K562 (cell line): ENCODE results near the gene RUVBL2. TPM values are rescaled to one million over a fixed set of nuclear protein-coding genes. Genes with fewer than 3 reads are reported as not detected.

ENCODE experiments used
- ATAC-seq: fragments of 200-7000 bp; cut with Tn5 transposase; 3 replicates; pipeline ENCODE4 v1.9.1; 2020; ENCODE audit warnings: moderate library complexity
- BruUV-seq: library from RNA; stranded (reverse); fragments of 400-500 nt; replicated peaks from 2 replicates; lab custom pipeline; 2021; lab: Mats Ljungman, UMichigan
- CTCF ChIA-PET: fragments of 300-600 bp; formaldehyde crosslinking; extraction: SDS; loops from one replicate; lab custom pipeline; 2021; ENCODE audit warnings: low intra/inter-chr PET ratio; lab: Yijun Ruan, JAX
- POLR2A ChIA-PET: fragments of 300-600, 350-650 bp; sonication (Branson Sonifier 250); formaldehyde crosslinking; extraction: SDS; loops from one replicate; lab custom pipeline; 2021; ENCODE audit warnings: antibody characterized with exemption, inconsistent platforms; lab: Yijun Ruan, JAX
- DNase-seq, 4 experiments: peaks; one replicate each; pipeline versions ENCODE4 v3.0.0 to v3.0.0-alpha.2; 2011 to 2018; ENCODE audit warnings: low spot score in 3 of 4, mixed read lengths in 3 of 4; ENCODE audit errors: extremely low read depth in 1 of 4
- FAIRE-seq: peaks from 2 replicates; lab custom pipeline; 2011; peaks lifted over from hg19 to GRCh38; lab: Jason Lieb, UNC
- H2AFZ ChIP-seq: 2 replicates; pipeline ENCODE4 v1.6.0; 2011; ENCODE audit warnings: low read depth, low read length, control low read depth, inconsistent platforms
- H3K27ac ChIP-seq: fragments of 200-600 bp; 3 replicates; pipeline ENCODE4 v1.8.0; 2011; ENCODE audit warnings: low read depth, mild to moderate bottlenecking, control low read depth, inconsistent platforms, low read length, moderate library complexity, mixed read lengths; ENCODE audit errors: extremely low read depth
- H3K27me3 ChIP-seq, 2 experiments: fragments of 300-600 bp in 1 of 2; 2 replicates in 1 of 2; 3 replicates in 1 of 2; pipeline versions ENCODE4 v1.6.0 to v1.8.0; 2011; ENCODE audit warnings: inconsistent platforms in 2 of 2, low read length in 2 of 2, mild to moderate bottlenecking in 1 of 2, mixed read lengths in 1 of 2, moderate library complexity in 1 of 2; ENCODE audit not compliant: control insufficient read depth in 2 of 2, insufficient read depth in 2 of 2
- H3K36me3 ChIP-seq: fragments of 300-600 bp; 3 replicates; pipeline ENCODE4 v1.8.0; 2011; ENCODE audit warnings: mild to moderate bottlenecking, low read length, inconsistent platforms; ENCODE audit not compliant: control insufficient read depth, insufficient read depth
- H3K4me1 ChIP-seq, 2 experiments: fragments of 200-600 bp in 1 of 2; replicated peaks in 1 of 2; 2 replicates in 1 of 2; 3 replicates in 1 of 2; pipeline versions ENCODE4 v1.5.1 to v1.8.0; 2011; ENCODE audit warnings: inconsistent platforms in 2 of 2, low read length in 2 of 2, mild to moderate bottlenecking in 1 of 2, mixed read lengths in 1 of 2, moderate library complexity in 1 of 2; ENCODE audit not compliant: control insufficient read depth in 2 of 2, insufficient read depth in 2 of 2
- H3K4me2 ChIP-seq: 2 replicates; pipeline ENCODE4 v1.6.1; 2011; ENCODE audit warnings: low read length, control low read depth, inconsistent platforms, mixed read lengths; ENCODE audit not compliant: insufficient read depth
- H3K4me3 ChIP-seq: fragments of 200-600 bp; sonication (generic), shearing (Covaris generic); 2 replicates; pipeline ENCODE4 v1.5.1; 2016; ENCODE audit warnings: control low read depth, inconsistent platforms
- H3K79me2 ChIP-seq: fragments of 200-600 bp; 3 replicates; pipeline ENCODE4 v1.8.0; 2011; ENCODE audit warnings: low read length, inconsistent platforms; ENCODE audit not compliant: control insufficient read depth, insufficient read depth
- H3K9ac ChIP-seq, 2 experiments: 2 replicates each; pipeline versions ENCODE4 v1.6.0 to v1.6.1; 2011; ENCODE audit warnings: low read depth in 2 of 2, low read length in 2 of 2, control low read depth in 1 of 2, inconsistent platforms in 1 of 2, mild to moderate bottlenecking in 1 of 2, mixed read lengths in 1 of 2; ENCODE audit not compliant: insufficient read depth in 1 of 2
- H3K9me1 ChIP-seq: one replicate; pipeline ENCODE4 v1.6.0; 2011; ENCODE audit warnings: inconsistent platforms, mild to moderate bottlenecking, low read length, moderate library complexity; ENCODE audit not compliant: control insufficient read depth, insufficient read depth
- H3K9me3 ChIP-seq: replicated peaks from 2 replicates; pipeline ENCODE4 v1.5.1; 2011; ENCODE audit warnings: low read depth, low read length, inconsistent platforms; ENCODE audit not compliant: control insufficient read depth, insufficient read depth
- H4K20me1 ChIP-seq: replicated peaks from 2 replicates; pipeline ENCODE4 v1.6.1; 2011; ENCODE audit warnings: low read length, inconsistent platforms, mixed read lengths; ENCODE audit not compliant: control insufficient read depth, insufficient read depth
- DDX20 ChIP-seq: fragments of 450-650 bp; IDR thresholded peaks from 2 replicates; pipeline ENCODE4 v1.6.1; 2016; ENCODE audit warnings: missing genetic modification characterization, low read depth, mild to moderate bottlenecking, missing compliant biosample characterization, moderate library complexity
- FOXK1 ChIP-seq: sonication (generic); formaldehyde crosslinking; IDR thresholded peaks from 2 replicates; pipeline ENCODE4 v1.8.0; 2022; ENCODE audit warnings: missing genetic modification reagents, mild to moderate bottlenecking, borderline replicate concordance
- KDM2B ChIP-seq: fragments of 250-450 bp; sonication (Bioruptor Pico); IDR thresholded peaks from 2 replicates; pipeline ENCODE4 v1.8.0; 2021; ENCODE audit warnings: mild to moderate bottlenecking, moderate library complexity
- POLR2G ChIP-seq: fragments of 200-400 bp; formaldehyde crosslinking; IDR thresholded peaks from 2 replicates; pipeline ENCODE4 v1.6.1; 2017; ENCODE audit warnings: low read depth, mild to moderate bottlenecking, antibody characterized with exemption, low read length, moderate library complexity
- RBFOX2 ChIP-seq: fragments of 200-400 bp; formaldehyde crosslinking; IDR thresholded peaks from 2 replicates; pipeline ENCODE4 v1.6.1; 2017; ENCODE audit warnings: low read depth, mild to moderate bottlenecking, low read length, moderate library complexity
- WHSC1 ChIP-seq: IDR thresholded peaks from one replicate; pipeline ENCODE4 v1.6.1; 2012; ENCODE audit warnings: low read length, control low read depth, inconsistent platforms
- ZNF668 ChIP-seq: fragments of 250-450 bp; sonication (Bioruptor Pico); IDR thresholded peaks from 2 replicates; pipeline ENCODE4 v1.8.0; 2022; ENCODE audit warnings: mild to moderate bottlenecking, inconsistent platforms
- WGBS: fragments of 100-300 bp; shearing (Covaris generic); methylation state at CpG from one replicate; pipeline ENCODE4 v1.1.6; 2016; ENCODE audit warnings: low coverage, mixed read lengths; ENCODE audit not compliant: insufficient coverage; ENCODE audit errors: missing lambda C conversion rate; 5-methylcytosine and 5-hydroxymethylcytosine counted together
- in situ Hi-C: fragments of 300-500 bp; cut with MboI; formaldehyde crosslinking; loops from 4 replicates; pipeline ENCODE4 v1.15.0; 2018; ENCODE audit warnings: inconsistent platforms, mixed read lengths
- intact Hi-C: fragments of 100-400 bp; cut with micrococcal nuclease; formaldehyde crosslinking; loops from 2 replicates; pipeline ENCODE4 v1.14.2; 2022
- polyA plus RNA-seq, 8 experiments: library from polyadenylated mRNA; depleted of rRNA in 4 of 8; stranded (reverse) in 5 of 8; unstranded in 3 of 8; fragments of >200 nt; fragmentation: Nextera tagmentation in 2 of 8; fragmentation: Illumina TruSeq in 1 of 8; extraction: Ambion mirVana in 2 of 8; extraction: Trizol in 1 of 8; gene quantifications; 2 replicates each; pipeline versions ENCODE4 v1.2.1 to v1.2.3, GENCODE V29; 2011 to 2014; ENCODE audit warnings: inconsistent platforms in 1 of 8, missing spikeins in 1 of 8
- total RNA-seq, 7 experiments: library from RNA; depleted of rRNA in 6 of 7; stranded (reverse); fragments of >200 nt in 6 of 7; fragmentation: Illumina TruSeq in 2 of 7; extraction: Trizol in 2 of 7; gene quantifications; 2 replicates each; pipeline versions ENCODE4 v1.2.1 to v1.2.3, GENCODE V29; 2011 to 2021; ENCODE audit warnings: low replicate concordance in 1 of 7
- TF ChIP-seq, protein P1 (sequence below): fragments of 250-450 bp; sonication (Bioruptor Pico); IDR thresholded peaks from 2 replicates; pipeline ENCODE4 v1.5.0; 2021; ENCODE audit warnings: mild to moderate bottlenecking, borderline replicate concordance
- TF ChIP-seq, protein P2 (sequence below): fragments of 250-450 bp; sonication (Bioruptor Pico); IDR thresholded peaks from 2 replicates; pipeline ENCODE4 v1.8.0; 2021; ENCODE audit warnings: moderate library complexity, mild to moderate bottlenecking, inconsistent platforms
- TF ChIP-seq, protein P3 (sequence below), 3 experiments: fragments of 200-800 bp in 1 of 3; fragments of 250-450 bp in 1 of 3; fragments of 450-650 bp in 1 of 3; sonication (Bioruptor Pico) in 1 of 3; sonication (Bioruptor generic) in 1 of 3; formaldehyde crosslinking in 1 of 3; IDR thresholded peaks; 2 replicates each; pipeline versions ENCODE4 v1.6.1 to v1.8.0; 2016 to 2022; ENCODE audit warnings: mild to moderate bottlenecking in 2 of 3, missing genetic modification characterization in 2 of 3, missing compliant biosample characterization in 1 of 3, moderate library complexity in 1 of 3
- TF ChIP-seq, protein P4 (sequence below): fragments of 200-400 bp; formaldehyde crosslinking; IDR thresholded peaks from 2 replicates; pipeline ENCODE4 v1.6.1; 2017; ENCODE audit warnings: mild to moderate bottlenecking, low read depth, low read length, moderate library complexity

RUVBL2 gene
- total and polyA plus RNA-seq, 9 of the 15 experiments (the other 6 are each of a cell fraction or from before 2014, with no cell fraction given): 71.4 to 453 (median 237) TPM

DNA sequence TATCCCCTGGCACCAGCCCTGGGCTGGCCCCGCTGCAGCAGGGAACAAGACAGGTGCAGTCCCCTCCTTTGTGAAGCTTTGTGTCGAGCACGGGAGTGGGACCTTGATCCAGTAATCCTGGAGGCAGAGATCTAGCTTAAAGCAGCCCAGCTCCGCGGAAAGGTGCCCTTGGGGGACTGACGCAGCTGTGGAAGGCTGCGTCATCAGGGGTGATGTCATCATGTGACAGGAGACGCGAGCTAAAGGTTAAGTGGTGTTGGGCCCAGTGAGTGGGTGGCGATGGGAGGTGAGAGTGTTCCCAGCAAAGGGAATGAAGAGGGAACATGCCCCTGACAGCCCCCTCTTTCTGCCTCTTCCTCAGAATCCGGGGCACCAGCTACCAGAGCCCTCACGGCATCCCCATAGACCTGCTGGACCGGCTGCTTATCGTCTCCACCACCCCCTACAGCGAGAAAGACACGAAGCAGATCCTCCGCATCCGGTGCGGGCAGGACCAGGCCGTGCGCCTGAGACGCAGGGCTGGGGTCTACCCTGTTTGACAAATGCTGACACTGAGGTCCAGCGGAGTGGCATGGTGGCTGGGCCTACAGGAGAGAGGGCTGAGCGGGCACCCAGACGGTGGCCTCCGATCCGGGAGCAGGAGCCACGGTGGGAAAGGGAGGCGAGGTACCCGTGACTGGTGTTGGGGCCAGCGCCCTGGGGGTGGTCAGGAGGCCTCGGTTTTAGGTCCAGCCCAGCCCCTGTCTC, 20.6 kb downstream of the RUVBL2 start (continued):
- TF ChIP-seq, protein P1, sequence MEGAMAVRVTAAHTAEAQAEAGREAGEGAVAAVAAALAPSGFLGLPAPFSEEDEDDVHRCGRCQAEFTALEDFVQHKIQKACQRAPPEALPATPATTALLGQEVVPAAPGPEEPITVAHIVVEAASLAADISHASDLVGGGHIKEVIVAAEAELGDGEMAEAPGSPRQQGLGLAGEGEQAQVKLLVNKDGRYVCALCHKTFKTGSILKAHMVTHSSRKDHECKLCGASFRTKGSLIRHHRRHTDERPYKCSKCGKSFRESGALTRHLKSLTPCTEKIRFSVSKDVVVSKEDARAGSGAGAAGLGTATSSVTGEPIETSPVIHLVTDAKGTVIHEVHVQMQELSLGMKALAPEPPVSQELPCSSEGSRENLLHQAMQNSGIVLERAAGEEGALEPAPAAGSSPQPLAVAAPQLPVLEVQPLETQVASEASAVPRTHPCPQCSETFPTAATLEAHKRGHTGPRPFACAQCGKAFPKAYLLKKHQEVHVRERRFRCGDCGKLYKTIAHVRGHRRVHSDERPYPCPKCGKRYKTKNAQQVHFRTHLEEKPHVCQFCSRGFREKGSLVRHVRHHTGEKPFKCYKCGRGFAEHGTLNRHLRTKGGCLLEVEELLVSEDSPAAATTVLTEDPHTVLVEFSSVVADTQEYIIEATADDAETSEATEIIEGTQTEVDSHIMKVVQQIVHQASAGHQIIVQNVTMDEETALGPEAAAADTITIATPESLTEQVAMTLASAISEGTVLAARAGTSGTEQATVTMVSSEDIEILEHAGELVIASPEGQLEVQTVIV: no peak
- TF ChIP-seq DDX20 (tag) (no peak), WHSC1 (no peak)
- TF ChIP-seq, protein P2, sequence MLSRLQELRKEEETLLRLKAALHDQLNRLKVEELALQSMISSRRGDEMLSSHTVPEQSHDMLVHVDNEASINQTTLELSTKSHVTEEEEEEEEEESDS (CRISPR knock-in tag): no peak

DNA sequence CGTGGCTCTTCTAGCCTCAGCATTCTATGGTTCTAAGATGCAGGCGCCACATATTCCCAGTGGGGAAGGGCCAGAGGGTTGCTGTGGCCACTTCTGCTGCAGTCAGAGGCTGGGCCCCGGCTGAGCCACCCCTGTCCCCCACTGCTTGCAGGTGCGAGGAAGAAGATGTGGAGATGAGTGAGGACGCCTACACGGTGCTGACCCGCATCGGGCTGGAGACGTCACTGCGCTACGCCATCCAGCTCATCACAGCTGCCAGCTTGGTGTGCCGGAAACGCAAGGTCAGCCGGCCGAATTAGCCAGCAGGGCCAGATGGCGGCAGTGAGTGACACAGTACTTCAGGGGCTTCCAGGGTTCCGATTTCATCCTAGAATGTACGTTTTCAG, 21.2 kb downstream of the RUVBL2 start:
- Histone ChIP-seq H3K9me3 (no peaks in the 10 kb centered on the region), H3K9ac (no peak overlapping the region), H3K79me2 (no peaks in the 10 kb centered on the region), H3K4me3 (no peak overlapping the region), H3K4me1 (peaks cover 15 to 51% of the 10 kb centered on the region in 2 experiments; a peak in 4 of 5 replicates), H3K27me3 (no peaks in the 10 kb centered on the region), H3K36me3 (peaks cover 64% of the 10 kb centered on the region; the same call in 2 of the 3 replicates), H4K20me1 (peaks cover 9% of the 10 kb centered on the region; the same call in 1 of the 2 replicates), H3K9me1 (peaks cover 3% of the 10 kb centered on the region), H3K27ac (no peak overlapping the region), H2AFZ (no peak overlapping the region), H3K4me2 (no peak overlapping the region)
- FAIRE-seq: no peak
- whole genome bisulfite sequencing: 96% methylated on average over 18 of the region's 18 CpGs
- BruUV-seq: no TSS peak
- in situ Hi-C loops: no loop called here
- intact Hi-C loops: no loop called here
- ATAC-seq: no peak
- ChIA-PET CTCF (no interaction called here), POLR2A (interaction anchor here (0.8 kb wide), 1 partner anchor 10 kb away, joined by 5 read pairs; no protein-coding TSS in a partner anchor)
- DNase-seq: no peak
- TF ChIP-seq ZNF668 (CRISPR knock-in tag) (no peak), POLR2G (peak; percentile 64), KDM2B (CRISPR knock-in tag) (no peak), FOXK1 (CRISPR knock-in tag) (no peak), RBFOX2 (peak; percentile 18; the same call in 1 of the 2 replicates)
- TF ChIP-seq, protein P3, sequence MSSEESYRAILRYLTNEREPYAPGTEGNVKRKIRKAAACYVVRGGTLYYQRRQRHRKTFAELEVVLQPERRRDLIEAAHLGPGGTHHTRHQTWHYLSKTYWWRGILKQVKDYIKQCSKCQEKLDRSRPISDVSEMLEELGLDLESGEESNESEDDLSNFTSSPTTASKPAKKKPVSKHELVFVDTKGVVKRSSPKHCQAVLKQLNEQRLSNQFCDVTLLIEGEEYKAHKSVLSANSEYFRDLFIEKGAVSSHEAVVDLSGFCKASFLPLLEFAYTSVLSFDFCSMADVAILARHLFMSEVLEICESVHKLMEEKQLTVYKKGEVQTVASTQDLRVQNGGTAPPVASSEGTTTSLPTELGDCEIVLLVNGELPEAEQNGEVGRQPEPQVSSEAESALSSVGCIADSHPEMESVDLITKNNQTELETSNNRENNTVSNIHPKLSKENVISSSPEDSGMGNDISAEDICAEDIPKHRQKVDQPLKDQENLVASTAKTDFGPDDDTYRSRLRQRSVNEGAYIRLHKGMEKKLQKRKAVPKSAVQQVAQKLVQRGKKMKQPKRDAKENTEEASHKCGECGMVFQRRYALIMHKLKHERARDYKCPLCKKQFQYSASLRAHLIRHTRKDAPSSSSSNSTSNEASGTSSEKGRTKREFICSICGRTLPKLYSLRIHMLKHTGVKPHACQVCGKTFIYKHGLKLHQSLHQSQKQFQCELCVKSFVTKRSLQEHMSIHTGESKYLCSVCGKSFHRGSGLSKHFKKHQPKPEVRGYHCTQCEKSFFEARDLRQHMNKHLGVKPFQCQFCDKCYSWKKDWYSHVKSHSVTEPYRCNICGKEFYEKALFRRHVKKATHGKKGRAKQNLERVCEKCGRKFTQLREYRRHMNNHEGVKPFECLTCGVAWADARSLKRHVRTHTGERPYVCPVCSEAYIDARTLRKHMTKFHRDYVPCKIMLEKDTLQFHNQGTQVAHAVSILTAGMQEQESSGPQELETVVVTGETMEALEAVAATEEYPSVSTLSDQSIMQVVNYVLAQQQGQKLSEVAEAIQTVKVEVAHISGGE (CRISPR knock-in tag; IDR thresholded peaks at IDR 0.05): no peak
- TF ChIP-seq, protein P4, sequence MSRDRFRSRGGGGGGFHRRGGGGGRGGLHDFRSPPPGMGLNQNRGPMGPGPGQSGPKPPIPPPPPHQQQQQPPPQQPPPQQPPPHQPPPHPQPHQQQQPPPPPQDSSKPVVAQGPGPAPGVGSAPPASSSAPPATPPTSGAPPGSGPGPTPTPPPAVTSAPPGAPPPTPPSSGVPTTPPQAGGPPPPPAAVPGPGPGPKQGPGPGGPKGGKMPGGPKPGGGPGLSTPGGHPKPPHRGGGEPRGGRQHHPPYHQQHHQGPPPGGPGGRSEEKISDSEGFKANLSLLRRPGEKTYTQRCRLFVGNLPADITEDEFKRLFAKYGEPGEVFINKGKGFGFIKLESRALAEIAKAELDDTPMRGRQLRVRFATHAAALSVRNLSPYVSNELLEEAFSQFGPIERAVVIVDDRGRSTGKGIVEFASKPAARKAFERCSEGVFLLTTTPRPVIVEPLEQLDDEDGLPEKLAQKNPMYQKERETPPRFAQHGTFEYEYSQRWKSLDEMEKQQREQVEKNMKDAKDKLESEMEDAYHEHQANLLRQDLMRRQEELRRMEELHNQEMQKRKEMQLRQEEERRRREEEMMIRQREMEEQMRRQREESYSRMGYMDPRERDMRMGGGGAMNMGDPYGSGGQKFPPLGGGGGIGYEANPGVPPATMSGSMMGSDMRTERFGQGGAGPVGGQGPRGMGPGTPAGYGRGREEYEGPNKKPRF: no peak
